GM23248 (cell line): ENCODE results near the gene OR2V2. TPM values are rescaled to one million over a fixed set of nuclear protein-coding genes. Genes with fewer than 3 reads are reported as not detected.

Experiments
- DNase-seq: peaks from one replicate; pipeline ENCODE4 v3.0.0-alpha.2; 2015
- H2AFZ ChIP-seq: fragments of 200-600 bp; sonication (generic); 2 replicates; pipeline ENCODE4 v1.6.1; 2016; ENCODE audit warnings: antibody characterized with exemption
- H3F3A ChIP-seq: fragments of 200-600 bp; sonication (generic); 2 replicates; pipeline ENCODE4 v1.6.1; 2016; ENCODE audit warnings: mild to moderate bottlenecking, antibody characterized with exemption, mixed run types; ENCODE audit not compliant: insufficient read depth
- H3K27ac ChIP-seq: fragments of 200-600 bp; sonication (generic); 2 replicates; pipeline ENCODE4 v1.5.1; 2016; ENCODE audit warnings: mild to moderate bottlenecking
- H3K27me3 ChIP-seq: fragments of 200-600 bp; sonication (generic); replicated peaks from 2 replicates; pipeline ENCODE4 v1.6.1; 2016; ENCODE audit warnings: mild to moderate bottlenecking; ENCODE audit not compliant: insufficient read depth
- H3K36me3 ChIP-seq: fragments of 200-600 bp; sonication (generic); 2 replicates; pipeline ENCODE4 v1.6.1; 2016; ENCODE audit warnings: low read depth, mild to moderate bottlenecking
- H3K4me1 ChIP-seq: fragments of 200-600 bp; sonication (generic); 2 replicates; pipeline ENCODE4 v1.6.1; 2016; ENCODE audit warnings: mild to moderate bottlenecking; ENCODE audit not compliant: insufficient read depth
- H3K4me2 ChIP-seq: fragments of 200-600 bp; sonication (generic); one replicate; pipeline ENCODE4 v1.6.1; 2016; ENCODE audit warnings: mild to moderate bottlenecking; ENCODE audit not compliant: unreplicated experiment
- H3K4me3 ChIP-seq: fragments of 200-600 bp; sonication (generic); 2 replicates; pipeline ENCODE4 v1.5.1; 2016; ENCODE audit warnings: mild to moderate bottlenecking
- H3K79me2 ChIP-seq: fragments of 200-600 bp; sonication (generic); 2 replicates; pipeline ENCODE4 v1.6.1; 2016; ENCODE audit warnings: mild to moderate bottlenecking; ENCODE audit not compliant: insufficient read depth
- H3K9ac ChIP-seq: fragments of 200-600 bp; sonication (generic); 2 replicates; pipeline ENCODE4 v1.6.1; 2016; ENCODE audit warnings: mild to moderate bottlenecking
- H3K9me2 ChIP-seq: fragments of 200-600 bp; sonication (generic); 2 replicates; pipeline ENCODE4 v1.6.1; 2016; ENCODE audit warnings: mixed run types, mild to moderate bottlenecking, moderate library complexity; ENCODE audit not compliant: insufficient read depth
- H3K9me3 ChIP-seq: fragments of 200-600 bp; sonication (generic); one replicate; pipeline ENCODE4 v1.6.1; 2017; ENCODE audit warnings: low read depth
- H4K20me1 ChIP-seq: fragments of 200-600 bp; sonication (generic); 2 replicates; pipeline ENCODE4 v1.6.0; 2016; ENCODE audit not compliant: insufficient read depth
- EZH2 ChIP-seq: fragments of 200-600 bp; sonication (generic); IDR thresholded peaks from 2 replicates; pipeline ENCODE4 v1.6.1; 2018; ENCODE audit warnings: antibody characterized with exemption, mild to moderate bottlenecking; ENCODE audit not compliant: insufficient read depth, poor library complexity, severe bottlenecking
- EZH2phosphoT487 ChIP-seq: fragments of 200-600 bp; sonication (generic); IDR thresholded peaks from 2 replicates; pipeline ENCODE4 v1.6.1; 2018; ENCODE audit warnings: antibody characterized with exemption, moderate library complexity, mild to moderate bottlenecking, low read depth; ENCODE audit not compliant: insufficient read depth
- WGBS, 2 experiments: methylation state at CpG; one replicate each; pipeline ENCODE4 v1.1.6; 2015 to 2017; ENCODE audit warnings: low lambda C conversion rate in 2 of 2, low coverage in 1 of 2; ENCODE audit errors: missing lambda C conversion rate in 2 of 2; 5-methylcytosine and 5-hydroxymethylcytosine counted together
- in situ Hi-C: fragments of 300-500 bp; cut with MboI; formaldehyde crosslinking; loops from 2 replicates; pipeline ENCODE4 v1.15.0; 2020
- polyA plus RNA-seq: library from polyadenylated mRNA; unstranded; fragments of >200 nt; fragmentation: Nextera tagmentation; extraction: Ambion mirVana; gene quantifications from 2 replicates; pipeline ENCODE4 v1.2.1, GENCODE V29; 2016
- total RNA-seq: library from RNA; depleted of rRNA; stranded (reverse); fragments of >200 nt; shearing (Covaris generic); gene quantifications from 2 replicates; pipeline ENCODE4 v1.2.3, GENCODE V29; 2014

Gene OR2V2
- total and polyA plus RNA-seq, 2 experiments from 2014 or later, result not detected

GRCh38 chr5:181145133-181145532 lies 2.3 kb upstream of the OR2V2 start:
- no peaks in the 10 kb centered on the region for H3K36me3 ChIP-seq
- no peak for DNase-seq
- no peak overlapping the region for H3K4me3 ChIP-seq
- TF ChIP-seq EZH2 (no peak), EZH2phosphoT487 (no peak)
- no peak overlapping the region for H2AFZ ChIP-seq
- H3K79me2 ChIP-seq, result no peaks in the 10 kb centered on the region
- H3K27ac ChIP-seq, result no peak overlapping the region
- H3K4me2 ChIP-seq, result no peak overlapping the region
- 0% methylated on average over 1 of the region's 1 CpG for WGBS, 2 experiments
- peaks cover 14% of the 10 kb centered on the region; the same call in 1 of the 2 replicates for H3K27me3 ChIP-seq
- no peaks in the 10 kb centered on the region for H3K9me2 ChIP-seq
- in situ Hi-C loops, result no loop called here
- H3K4me1 ChIP-seq, result no peaks in the 10 kb centered on the region
- no peaks in the 10 kb centered on the region for H3K9me3 ChIP-seq
- no peak overlapping the region for H3K9ac ChIP-seq
- no peaks in the 10 kb centered on the region for H3F3A ChIP-seq
- no peaks in the 10 kb centered on the region for H4K20me1 ChIP-seq

- no peaks in the 10 kb centered on the region for H3K36me3 ChIP-seq
- no peak overlapping the region for H3K9ac ChIP-seq
- no peaks in the 10 kb centered on the region for H3K9me3 ChIP-seq
- TF ChIP-seq EZH2phosphoT487 (no peak), EZH2 (no peak)
- H3K4me2 ChIP-seq, result no peak overlapping the region
- H4K20me1 ChIP-seq, result no peaks in the 10 kb centered on the region
- no peaks in the 10 kb centered on the region for H3K9me2 ChIP-seq
- no peaks in the 10 kb centered on the region for H3F3A ChIP-seq
- no peak overlapping the region for H3K4me3 ChIP-seq
- no peaks in the 10 kb centered on the region for H3K79me2 ChIP-seq
- no peaks in the 10 kb centered on the region for H3K4me1 ChIP-seq
- no peak overlapping the region for H3K27ac ChIP-seq
- H3K27me3 ChIP-seq, result peaks cover 14% of the 10 kb centered on the region; the same call in 1 of the 2 replicates
- WGBS, 2 experiments, result 65 to 68% methylated on average over 6 of the region's 6 CpGs
- DNase-seq, result no peak
- in situ Hi-C loops, result no loop called here
- no peak overlapping the region for H2AFZ ChIP-seq
Measured at GRCh38 chr5:181149355-181149754, 2.0 kb downstream of the OR2V2 start.

GRCh38 chr5:181149806-181150733 lies 2.7 kb downstream of the OR2V2 start:
- Histone ChIP-seq H3K9me2 (no peaks in the 10 kb centered on the region), H3F3A (no peaks in the 10 kb centered on the region), H3K27me3 (peaks cover 14% of the 10 kb centered on the region), H3K79me2 (no peaks in the 10 kb centered on the region), H2AFZ (no peak overlapping the region), H3K9me3 (no peaks in the 10 kb centered on the region), H3K4me1 (no peaks in the 10 kb centered on the region), H3K27ac (no peak overlapping the region), H3K4me2 (no peak overlapping the region), H3K36me3 (no peaks in the 10 kb centered on the region), H4K20me1 (no peaks in the 10 kb centered on the region), H3K9ac (no peak overlapping the region), H3K4me3 (no peak overlapping the region)
- TF ChIP-seq EZH2phosphoT487 (no peak), EZH2 (no peak)
- DNase-seq, result no peak
- in situ Hi-C loops, result no loop called here
- 61 to 65% methylated on average over 14 of the region's 14 CpGs for WGBS, 2 experiments

GRCh38 chr5:181151146-181151545 lies 3.8 kb downstream of the OR2V2 start:
- TF ChIP-seq EZH2phosphoT487 (no peak), EZH2 (no peak)
- H4K20me1 ChIP-seq, result no peaks in the 10 kb centered on the region
- no peaks in the 10 kb centered on the region for H3K9me2 ChIP-seq
- H3K9ac ChIP-seq, result no peak overlapping the region
- H3K79me2 ChIP-seq, result no peaks in the 10 kb centered on the region
- 19 to 20% methylated on average over 9 of the region's 9 CpGs for WGBS, 2 experiments
- no peak overlapping the region for H3K4me2 ChIP-seq
- no peak overlapping the region for H3K27ac ChIP-seq
- no peaks in the 10 kb centered on the region for H3K4me1 ChIP-seq
- no peak overlapping the region for H2AFZ ChIP-seq
- peak; percentile 18 for DNase-seq
- in situ Hi-C loops, result no loop called here
- H3K4me3 ChIP-seq, result no peak overlapping the region
- peaks cover 10% of the 10 kb centered on the region for H3K27me3 ChIP-seq
- H3F3A ChIP-seq, result no peaks in the 10 kb centered on the region
- no peaks in the 10 kb centered on the region for H3K9me3 ChIP-seq
- no peaks in the 10 kb centered on the region for H3K36me3 ChIP-seq
